GM12878 (cell line): Measurements from ENCODE around the gene SSPN. TPM values are rescaled to one million over a fixed set of nuclear protein-coding genes. Genes with fewer than 3 reads are reported as not detected.

ENCODE experiments used
- ATF3 ChIP-seq: IDR thresholded peaks from 2 replicates; pipeline ENCODE4 v1.6.1; 2011; ENCODE audit warnings: low read depth, mild to moderate bottlenecking, low read length, moderate library complexity, borderline replicate concordance; ENCODE audit errors: extremely low read depth
- BCL3 ChIP-seq: IDR thresholded peaks from 2 replicates; pipeline ENCODE4 v1.6.1; 2011; ENCODE audit warnings: borderline replicate concordance, low read depth, mild to moderate bottlenecking, moderate library complexity, low read length; ENCODE audit not compliant: insufficient read depth, poor library complexity, severe bottlenecking
- CBFB ChIP-seq: IDR thresholded peaks from 2 replicates; pipeline ENCODE4 v1.6.1; 2016; ENCODE audit warnings: antibody characterized with exemption, low read depth
- DPF2 ChIP-seq: fragments of 450-650 bp; IDR thresholded peaks from 2 replicates; pipeline ENCODE4 v1.6.1; 2017; ENCODE audit warnings: mild to moderate bottlenecking
- E4F1 ChIP-seq: fragments of 450-650 bp; IDR thresholded peaks from 2 replicates; pipeline ENCODE4 v1.6.1; 2018; ENCODE audit warnings: borderline replicate concordance, mild to moderate bottlenecking; ENCODE audit not compliant: partially characterized antibody
- HDAC2 ChIP-seq: fragments of 200-600 bp; sonication (generic); IDR thresholded peaks from 2 replicates; pipeline ENCODE4 v1.6.1; 2017
- HDGF ChIP-seq: fragments of 450-650 bp; IDR thresholded peaks from 2 replicates; pipeline ENCODE4 v1.6.1; 2016; ENCODE audit warnings: antibody characterized with exemption
- KAT2A ChIP-seq: conservative IDR thresholded peaks from 2 replicates; pipeline ENCODE4 v1.6.1; 2011; ENCODE audit warnings: low read depth, low read length; ENCODE audit not compliant: control insufficient read depth
- NFXL1 ChIP-seq: fragments of 450-650 bp; IDR thresholded peaks from 2 replicates; pipeline ENCODE4 v1.6.1; 2017; ENCODE audit warnings: antibody characterized with exemption, mild to moderate bottlenecking, borderline replicate concordance
- NFYB ChIP-seq: IDR thresholded peaks from 2 replicates; pipeline ENCODE4 v1.6.1; 2011; ENCODE audit warnings: low read depth, mild to moderate bottlenecking, low read length, improper control_type of control experiment, moderate library complexity; ENCODE audit not compliant: insufficient read depth
- NR2F1 ChIP-seq: fragments of 450-650 bp; conservative IDR thresholded peaks from 2 replicates; pipeline ENCODE4 v1.6.1; 2017; ENCODE audit warnings: mild to moderate bottlenecking
- NRF1 ChIP-seq: conservative IDR thresholded peaks from 2 replicates; pipeline ENCODE4 v1.6.1; 2011; ENCODE audit warnings: mild to moderate bottlenecking, low read depth, low read length, improper control_type of control experiment
- PAX5 ChIP-seq: IDR thresholded peaks from 2 replicates; pipeline ENCODE4 v1.6.1; 2011; ENCODE audit warnings: low read depth, low read length, borderline replicate concordance
- SIN3A ChIP-seq: IDR thresholded peaks from 2 replicates; pipeline ENCODE4 v1.6.1; 2012; ENCODE audit warnings: low read depth, low read length, improper control_type of control experiment
- SIX5 ChIP-seq: IDR thresholded peaks from 2 replicates; pipeline ENCODE4 v1.6.1; 2011; ENCODE audit warnings: mild to moderate bottlenecking, low read depth, low read length, moderate library complexity; ENCODE audit not compliant: severe bottlenecking
- SREBF1 ChIP-seq: IDR thresholded peaks from 2 replicates; pipeline ENCODE4 v1.6.1; 2012; ENCODE audit warnings: mild to moderate bottlenecking, low read length
- SRF ChIP-seq, 2 experiments: IDR thresholded peaks; 2 replicates each; pipeline ENCODE4 v1.6.1; 2011; ENCODE audit warnings: low read depth in 2 of 2, low read length in 2 of 2, mild to moderate bottlenecking in 1 of 2, moderate library complexity in 1 of 2
- STAT1 ChIP-seq: fragments of 450-650 bp; conservative IDR thresholded peaks from 2 replicates; pipeline ENCODE4 v1.6.1; 2014; ENCODE audit warnings: antibody characterized with exemption, mild to moderate bottlenecking
- SUZ12 ChIP-seq: fragments of 200-600 bp; sonication (generic); IDR thresholded peaks from one replicate; pipeline ENCODE4 v1.6.1; 2018; ENCODE audit warnings: antibody characterized with exemption, mild to moderate bottlenecking; ENCODE audit not compliant: unreplicated experiment
- TBL1XR1 ChIP-seq: IDR thresholded peaks from 2 replicates; pipeline ENCODE4 v1.6.1; 2012; ENCODE audit warnings: low read depth, low read length, improper control_type of control experiment
- TCF3 ChIP-seq: IDR thresholded peaks from 2 replicates; pipeline ENCODE4 v1.6.1; 2012; ENCODE audit warnings: low read depth, mild to moderate bottlenecking, low read length, borderline replicate concordance; ENCODE audit not compliant: insufficient read depth
- ZNF592 ChIP-seq: fragments of 450-650 bp; IDR thresholded peaks from 2 replicates; pipeline ENCODE4 v1.6.1; 2017; ENCODE audit warnings: mild to moderate bottlenecking, moderate library complexity
- polyA plus RNA-seq, 11 experiments: library from polyadenylated mRNA; depleted of rRNA in 4 of 11; unstranded in 6 of 11; stranded (reverse) in 5 of 11; fragments of >200 nt; fragmentation: Nextera tagmentation in 4 of 11; fragmentation: Illumina TruSeq in 1 of 11; extraction: Ambion mirVana in 4 of 11; extraction: Trizol in 1 of 11; gene quantifications; 1 replicate in 1 of 11; 2 replicates in 10 of 11; pipeline versions ENCODE4 v1.2.1 to v1.2.3, GENCODE V29; 2011 to 2016; ENCODE audit warnings: inconsistent platforms in 2 of 11, missing spikeins in 2 of 11, low read depth in 1 of 11
- total RNA-seq, 4 experiments: library from RNA; depleted of rRNA in 3 of 4; stranded (reverse); fragments of >200 nt in 3 of 4; fragmentation: Illumina TruSeq in 1 of 4; extraction: Trizol in 1 of 4; gene quantifications; 2 replicates each; pipeline versions ENCODE4 v1.2.1 to v1.2.3, GENCODE V29; 2013 to 2021

SSPN gene
- total and polyA plus RNA-seq, 10 of the 15 experiments (the other 5 are each of a cell fraction or from before 2014, with no cell fraction given), result 0.04 to 0.41 (median 0.28) TPM; not detected in 5

DNA sequence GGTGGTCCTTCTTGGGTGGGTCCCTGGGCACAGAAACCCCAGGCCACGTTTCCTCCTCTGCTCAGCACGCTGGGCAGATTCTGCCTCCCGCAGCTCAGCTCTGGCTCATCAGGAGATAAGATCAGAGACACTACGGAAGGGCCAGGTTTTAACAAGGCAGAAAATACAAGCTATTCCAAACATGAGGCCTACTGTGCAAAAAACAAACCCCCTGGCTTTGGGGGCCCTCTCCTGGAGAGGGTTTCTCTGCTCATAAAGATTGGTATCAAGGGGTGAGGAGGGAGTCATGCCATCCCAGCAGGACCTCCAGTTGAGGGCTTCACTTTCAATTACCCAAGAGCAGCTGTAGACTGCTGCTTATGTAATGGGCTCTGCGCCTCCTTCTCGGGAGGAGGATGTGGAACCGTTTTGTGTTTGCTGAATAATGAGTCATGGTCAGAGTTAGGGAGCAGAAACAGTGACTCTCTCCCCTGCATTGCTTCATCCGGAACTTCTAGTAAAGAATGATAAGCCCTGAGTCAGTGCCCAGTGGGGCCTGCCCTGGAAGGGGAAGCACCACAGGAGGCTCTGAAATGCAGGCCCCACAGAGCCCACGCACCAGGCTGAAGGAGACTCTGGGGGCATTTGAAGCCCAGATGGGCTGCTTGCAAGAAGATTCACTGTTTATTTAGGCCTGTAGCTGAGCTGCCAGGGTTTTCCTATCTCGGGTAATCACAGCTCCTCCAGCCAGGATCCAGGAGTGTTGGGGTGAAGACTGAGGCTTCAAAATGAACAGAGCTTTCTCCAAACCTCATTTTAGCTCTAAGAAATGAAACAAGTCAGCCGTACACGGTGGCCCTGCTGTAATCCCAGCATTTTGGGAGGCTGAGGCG lies 79.3 kb downstream of the SSPN start (continued):
- no peak for TF ChIP-seq NFYB
- TF ChIP-seq HDAC2, result no peak
- TF ChIP-seq CBFB, result no peak
- TF ChIP-seq STAT1, result no peak
- TF ChIP-seq BCL3, result peak; percentile 80
- TF ChIP-seq NFXL1, result no peak
- TF ChIP-seq PAX5, result peak; percentile 90; the same call in 1 of the 2 replicates
- no peak for TF ChIP-seq ATF3
- TF ChIP-seq SRF (IDR thresholded peaks at IDR 0.05; ENCODE audit: low read depth in 2 of 2, low read length in 2 of 2), result no peak
- TF ChIP-seq KAT2A, result no peak
- no peak for TF ChIP-seq NRF1
- TF ChIP-seq DPF2, result peak; percentile 90
- 0 out of 2 replicates have a peak, but pooled peaks have one; percentile 16 for TF ChIP-seq HDGF
- TF ChIP-seq TBL1XR1, result peak; percentile 41; the same call in 1 of the 2 replicates
- no peak for TF ChIP-seq SIN3A
- peak; percentile 43; the same call in 1 of the 2 replicates for TF ChIP-seq NR2F1
- TF ChIP-seq TCF3, result peak; percentile 69; the same call in 1 of the 2 replicates
- 0 out of 2 replicates have a peak, but pooled peaks have one; percentile 53 for TF ChIP-seq ZNF592
- no peak for TF ChIP-seq E4F1
- no peak for TF ChIP-seq SUZ12
- no peak for TF ChIP-seq SIX5
- TF ChIP-seq SREBF1, result no peak
